ENCODE measurements around the gene FRK.
"Not testable (repeated sequence)": the region's sequence is repeated elsewhere in the genome, so short reads cannot be mapped to it uniquely, and the experiment has no call there.

The FRK gene

DNA sequence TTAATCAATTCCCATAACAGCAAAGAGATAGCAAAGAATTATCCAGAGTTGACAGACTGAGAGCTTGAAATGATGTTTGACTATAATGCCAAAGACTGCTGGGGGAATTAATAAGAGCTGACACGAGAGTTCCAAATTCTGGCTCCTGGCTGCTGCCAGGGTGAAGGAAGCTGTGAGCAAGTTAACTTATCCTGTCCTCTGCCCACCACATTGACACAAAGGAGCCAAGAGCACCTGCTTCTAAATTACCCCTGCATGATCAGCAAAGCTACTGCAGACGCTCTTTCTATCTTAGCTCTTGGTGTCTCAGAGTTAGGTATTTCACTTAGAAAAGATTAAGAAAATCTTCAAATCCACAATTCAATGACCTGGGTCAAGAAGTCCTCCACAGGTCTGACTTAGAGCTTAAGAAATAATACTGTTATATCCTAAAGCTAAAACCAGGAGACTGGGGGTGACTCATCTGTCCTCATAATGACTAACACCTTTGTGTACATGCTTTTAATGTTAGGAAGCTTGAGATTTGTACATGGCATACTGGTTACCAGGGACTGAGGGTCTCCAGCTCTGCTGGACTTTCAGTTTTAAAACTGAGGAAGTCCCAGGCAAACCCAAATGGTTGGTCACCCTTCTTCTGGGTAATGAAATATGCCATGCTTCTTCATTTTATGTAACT lies 13.2 kb upstream of the FRK start:
- no peak for DNase-seq

DNA sequence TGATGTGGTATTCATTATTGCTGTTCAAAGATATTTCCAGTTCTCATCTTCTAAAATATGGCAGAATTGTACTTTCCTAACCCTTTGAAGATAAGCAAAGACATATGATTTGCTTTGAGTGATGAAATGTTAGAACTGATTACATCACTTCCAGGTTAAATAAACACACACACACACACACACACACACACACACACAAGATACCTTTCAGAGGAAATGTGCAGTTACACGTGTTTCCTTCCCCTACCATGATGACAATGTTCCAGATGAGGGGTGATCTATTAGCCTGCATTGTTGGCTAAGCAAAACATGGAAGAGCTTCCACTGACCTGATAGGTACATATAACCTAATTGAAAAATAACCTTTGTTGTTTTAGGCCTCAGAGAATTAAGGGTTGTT lies 11.7 kb upstream of the FRK start:
- DNase-seq: no peak

DNA sequence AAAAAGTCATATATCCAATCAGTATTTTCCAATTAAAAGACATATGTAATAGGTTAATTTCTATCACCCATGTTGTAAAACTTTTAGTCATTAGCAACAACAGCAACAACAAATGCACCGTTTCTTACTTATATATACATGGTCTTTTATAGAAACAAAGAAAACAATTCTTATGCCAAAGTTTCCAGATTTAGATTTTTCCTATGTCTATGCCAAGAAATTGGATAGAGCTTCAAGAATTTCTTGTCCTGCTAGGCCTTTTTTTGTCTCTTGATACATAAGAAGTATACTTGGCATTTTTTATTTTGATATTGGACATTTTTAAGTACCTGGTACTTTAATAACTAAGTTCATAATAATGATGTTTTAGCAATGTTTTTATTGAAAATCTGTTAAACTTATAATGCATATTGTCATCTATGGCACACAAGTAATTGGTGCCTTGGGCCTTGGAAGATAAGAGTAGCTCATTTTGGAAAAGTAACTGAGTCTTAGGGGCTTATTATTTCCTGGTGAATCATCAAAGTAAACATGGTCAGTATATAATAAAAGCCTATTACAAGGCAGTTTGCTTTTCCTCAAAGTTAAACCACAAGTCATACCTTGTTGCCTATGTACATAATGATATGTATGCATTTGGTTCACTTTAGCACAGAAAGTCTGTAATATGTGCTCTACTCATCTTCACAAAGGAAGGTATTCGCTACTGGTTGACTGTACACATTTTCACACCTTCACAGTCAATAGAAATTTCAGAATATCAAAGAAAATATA lies 10.1 kb upstream of the FRK start:
- DNase-seq: no peak

DNA sequence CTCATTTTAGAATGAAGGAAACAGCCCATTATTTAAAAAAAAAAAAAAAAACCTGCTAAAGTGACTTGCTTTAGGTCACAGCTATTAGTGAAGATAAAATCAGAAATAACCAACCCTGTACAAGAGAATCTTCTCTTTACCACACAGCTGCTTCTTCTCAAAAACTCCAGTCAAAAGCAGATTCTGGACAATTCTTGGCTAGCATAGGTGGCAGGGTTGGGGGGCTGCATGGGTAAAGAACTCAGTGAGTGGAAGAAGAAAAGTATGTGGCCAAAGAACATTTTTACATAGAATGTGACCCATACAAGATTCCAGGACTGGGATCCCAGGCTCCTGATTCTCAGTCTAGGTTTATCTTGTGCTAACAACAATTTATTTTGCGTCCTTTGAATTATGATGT lies 9.4 kb upstream of the FRK start:
- DNase-seq: no peak

DNA sequence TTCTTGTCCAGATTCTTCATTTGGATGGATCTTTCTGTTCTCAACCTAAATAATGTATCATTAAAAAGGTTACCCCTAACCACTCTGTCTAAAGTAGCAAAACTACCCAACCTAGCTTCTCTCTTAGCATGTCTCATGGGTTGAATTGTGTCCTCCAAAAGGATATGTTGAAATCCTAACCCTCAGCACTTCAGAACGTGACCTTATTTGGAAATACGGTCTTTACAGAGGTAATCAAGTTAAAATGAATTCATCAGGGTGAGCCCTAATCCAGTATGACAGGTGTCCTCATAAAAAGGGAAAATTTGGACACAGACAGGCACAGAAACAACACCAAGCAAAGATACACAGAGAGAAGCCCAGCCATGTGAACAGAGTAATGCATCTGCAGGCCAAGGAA lies 6.1 kb upstream of the FRK start:
- no peak for DNase-seq

DNA sequence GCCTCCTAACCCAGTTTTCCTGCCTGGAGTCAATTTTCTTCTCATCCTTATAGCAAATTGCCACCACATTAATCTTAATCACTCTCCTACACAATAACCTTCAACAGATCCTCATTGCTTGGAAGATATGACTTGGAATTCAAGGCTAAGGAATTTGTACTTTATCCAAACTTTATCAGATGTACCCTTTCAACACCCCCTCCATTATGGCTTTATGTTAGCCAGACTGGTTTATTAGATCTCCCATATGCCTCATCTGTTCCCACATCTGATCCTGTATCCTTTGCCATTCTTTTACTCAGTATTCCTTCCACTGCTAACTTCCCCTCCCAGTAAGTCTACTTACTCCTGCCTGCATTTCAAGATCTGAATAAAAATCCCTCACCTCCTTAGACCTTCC lies 4.0 kb upstream of the FRK start:
- DNase-seq: no peak

DNA sequence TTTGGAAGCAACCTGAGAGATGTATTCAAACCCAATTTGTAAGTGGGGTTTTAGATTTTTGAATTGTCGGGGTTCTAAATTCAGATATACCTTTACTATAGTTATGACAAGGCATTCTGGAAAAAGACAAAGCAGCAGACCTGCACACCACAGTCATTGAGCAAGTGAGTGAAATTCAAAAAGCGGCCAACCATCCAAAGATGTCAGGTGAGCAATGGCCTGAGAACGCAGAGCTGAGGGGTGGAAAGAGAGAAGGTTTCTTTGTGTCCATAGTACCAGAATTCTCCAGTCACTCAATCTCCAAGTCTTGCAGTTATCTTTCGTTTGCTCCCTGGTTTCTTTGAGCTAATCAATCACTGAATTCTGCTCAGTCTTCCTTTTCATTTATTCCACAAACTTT lies 1.8 kb upstream of the FRK start:
- no peak for DNase-seq

DNA sequence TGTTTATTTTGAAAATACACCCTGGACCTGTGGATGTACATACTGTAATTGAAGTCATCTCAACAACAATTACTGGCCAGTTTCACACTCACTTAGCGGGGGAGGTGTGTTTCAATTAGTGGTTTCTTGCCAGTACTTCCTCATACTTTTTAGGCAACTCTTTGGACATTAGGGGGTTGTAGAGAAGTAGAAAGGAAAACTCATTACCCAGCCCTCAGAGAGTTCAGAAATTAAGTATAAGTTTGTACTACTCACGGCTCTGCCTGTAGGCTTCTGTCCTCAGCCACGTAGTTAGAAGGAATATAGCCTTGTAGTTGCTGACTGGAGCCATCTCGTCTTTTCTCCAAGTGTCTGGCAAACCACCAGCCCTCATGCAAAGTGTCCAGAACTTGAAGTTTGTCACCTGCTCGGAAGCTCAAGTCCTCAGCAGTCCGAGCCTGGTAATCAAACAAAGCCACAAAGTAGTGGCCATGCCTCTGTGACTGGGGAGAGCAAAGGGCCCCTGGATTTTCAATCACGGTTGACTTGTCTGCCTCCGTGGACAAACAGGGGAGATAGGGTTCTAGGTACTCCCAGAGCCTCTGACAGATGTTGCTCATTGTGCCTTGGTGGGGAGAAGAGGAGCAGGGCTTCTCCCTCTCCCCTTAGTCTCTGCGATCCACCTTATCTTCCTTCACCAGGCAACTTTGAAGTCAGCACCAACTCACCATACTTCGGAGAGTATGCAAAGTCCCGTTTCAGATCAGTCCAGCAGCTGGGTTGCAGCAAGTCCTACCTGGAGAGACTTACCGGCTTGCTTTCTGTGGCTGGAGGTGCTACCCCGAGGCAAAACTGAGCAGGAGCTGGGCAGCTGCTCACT lies 749 bp downstream of the FRK start:
- DNase-seq: peak; percentile 48

DNA sequence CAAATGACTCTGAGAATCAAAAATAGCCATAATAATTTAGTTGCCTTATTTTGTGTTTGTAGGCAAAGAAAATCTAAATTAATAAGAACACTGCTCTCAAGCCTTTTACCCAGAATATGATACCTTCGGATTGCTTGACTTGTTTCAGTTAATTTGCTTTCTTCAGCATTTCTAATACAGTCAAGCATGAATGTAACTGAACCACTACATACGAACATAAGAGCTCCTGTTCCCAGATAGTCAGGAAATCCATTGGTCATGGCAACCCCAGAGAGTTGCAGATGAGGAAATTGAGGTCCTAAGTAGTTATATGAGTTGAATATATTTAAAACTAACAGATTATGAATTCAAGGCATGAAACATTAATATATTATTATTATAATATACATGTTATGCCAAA lies 2.9 kb downstream of the FRK start:
- DNase-seq: no peak

DNA sequence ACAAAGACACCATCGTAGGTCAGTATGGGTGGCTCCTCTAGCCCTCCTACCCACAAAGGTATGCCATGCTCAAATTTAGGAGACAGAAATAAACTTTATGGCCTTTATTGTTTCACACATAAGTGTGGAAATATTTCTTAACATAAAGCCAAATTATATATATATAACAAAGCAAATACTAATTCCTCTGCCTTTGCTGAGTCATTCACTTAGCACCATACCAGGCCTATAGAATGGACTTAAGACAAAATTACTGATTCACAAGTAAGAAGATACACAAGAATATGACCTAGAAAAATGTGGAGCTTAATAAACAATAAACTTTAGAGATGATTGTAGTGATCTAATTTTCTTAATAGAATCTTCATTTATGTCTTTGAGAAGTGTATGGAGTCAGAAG lies 5.2 kb downstream of the FRK start:
- DNase-seq: no peak

DNA sequence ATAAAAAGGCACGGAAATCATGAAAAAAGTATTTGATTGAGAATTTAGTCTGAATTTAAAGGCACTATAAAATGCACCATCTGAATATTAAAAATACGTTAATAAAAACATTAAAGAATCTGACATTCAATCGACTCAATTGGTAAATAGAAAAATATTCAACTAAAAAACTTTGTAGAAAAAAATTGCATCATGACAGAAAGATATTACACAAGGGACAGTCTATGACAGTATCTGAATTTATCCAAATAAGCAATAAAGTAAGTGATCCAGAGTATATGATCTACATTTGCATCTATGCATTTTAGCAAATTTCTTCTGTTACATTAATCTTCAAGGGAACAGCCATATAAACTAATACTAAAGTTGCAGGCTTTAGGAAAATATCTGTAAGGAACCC lies 9.4 kb downstream of the FRK start:
- DNase-seq: no peak

DNA sequence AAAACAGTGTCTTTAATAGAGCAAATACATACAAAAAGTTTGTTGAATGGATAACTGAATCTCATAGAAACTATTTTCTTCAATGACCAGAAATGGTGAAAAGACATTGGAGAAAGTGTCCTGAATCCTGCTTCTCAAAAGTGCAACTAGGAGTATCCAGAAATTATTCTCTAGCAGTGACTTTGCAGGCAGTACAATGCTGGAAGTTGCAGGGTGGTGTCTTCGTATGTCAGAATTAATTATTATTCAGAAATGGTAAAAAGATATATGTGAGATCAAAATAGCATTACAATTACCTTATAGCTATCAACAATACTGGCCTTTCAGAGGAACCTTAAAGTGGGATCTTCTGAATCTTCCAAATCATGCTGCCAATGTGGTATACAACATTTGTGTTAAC lies 10.0 kb downstream of the FRK start:
- no peak for DNase-seq

DNA sequence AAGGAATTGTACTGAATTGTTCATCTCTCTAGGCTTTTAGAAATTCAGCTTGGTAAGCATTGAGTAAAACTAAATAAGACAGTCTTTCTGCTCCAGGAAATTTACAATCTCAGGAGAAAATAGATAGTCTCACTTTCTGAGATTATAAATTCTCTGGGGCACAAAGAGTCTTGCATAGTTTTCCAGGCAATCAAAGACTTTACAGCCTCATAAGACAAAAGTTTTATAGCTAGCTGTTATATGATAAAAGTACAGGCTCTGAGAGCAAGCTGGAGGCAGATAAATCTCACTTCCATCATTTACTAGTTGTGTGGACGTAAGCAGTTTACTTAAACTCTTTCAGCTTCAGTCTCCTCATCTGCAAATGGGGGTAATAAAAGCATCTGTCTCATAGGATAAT lies 11.4 kb downstream of the FRK start:
- no peak for DNase-seq

DNA sequence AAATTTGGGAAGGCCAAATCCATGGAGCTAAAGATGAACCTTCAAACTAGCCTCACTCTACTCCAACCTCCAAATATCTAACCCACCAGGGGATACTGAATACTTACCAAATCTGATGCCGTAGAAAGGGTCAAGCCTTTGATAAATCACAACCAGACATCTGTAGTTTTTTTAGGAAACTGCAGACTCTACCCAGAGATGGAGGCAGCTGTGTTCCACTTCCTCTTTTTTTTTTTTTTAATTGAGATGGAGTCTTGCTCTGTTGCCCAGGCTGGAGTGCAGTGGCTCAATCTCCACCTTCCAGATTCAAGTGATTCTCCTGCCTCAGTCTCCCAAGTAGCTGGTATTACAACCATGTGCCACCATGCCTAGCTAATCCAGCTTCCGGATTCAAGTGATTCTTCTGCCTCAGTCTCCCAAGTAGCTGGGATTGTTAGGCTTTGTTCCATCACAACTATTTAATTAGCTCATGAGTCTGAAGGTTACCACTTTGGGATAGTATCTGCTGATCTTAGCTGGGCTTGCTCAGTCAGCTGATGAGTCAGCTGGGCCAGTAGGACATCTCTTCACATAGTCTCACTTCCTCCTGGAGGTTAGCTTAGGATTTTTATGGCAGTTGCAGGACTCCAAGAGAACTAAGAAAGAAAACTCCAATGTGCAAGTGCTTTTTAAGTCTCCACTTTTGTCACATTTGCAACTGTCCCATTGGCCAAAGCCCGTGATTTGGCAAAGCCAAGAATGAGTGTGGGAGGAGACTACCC lies 13.3 kb downstream of the FRK start:
- DNase-seq: no peak

DNA sequence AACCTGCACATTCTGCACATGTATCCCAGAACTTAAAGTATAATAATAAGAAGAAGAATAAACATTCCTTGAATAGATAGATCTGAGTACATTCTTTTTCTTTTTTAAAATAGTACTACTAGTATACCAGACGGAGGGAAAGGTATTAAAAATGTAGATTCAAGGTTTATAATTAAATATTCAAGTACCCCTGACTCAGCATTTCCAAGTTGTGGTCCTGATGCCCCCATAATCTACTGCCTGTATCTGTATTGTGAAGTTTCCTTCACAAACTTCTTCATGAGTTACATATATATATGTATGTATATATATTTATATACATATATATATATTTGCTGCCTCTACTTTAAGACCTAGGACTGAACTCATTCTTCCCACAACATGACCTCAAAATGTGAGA lies 14.0 kb downstream of the FRK start:
- DNase-seq: no peak

DNA sequence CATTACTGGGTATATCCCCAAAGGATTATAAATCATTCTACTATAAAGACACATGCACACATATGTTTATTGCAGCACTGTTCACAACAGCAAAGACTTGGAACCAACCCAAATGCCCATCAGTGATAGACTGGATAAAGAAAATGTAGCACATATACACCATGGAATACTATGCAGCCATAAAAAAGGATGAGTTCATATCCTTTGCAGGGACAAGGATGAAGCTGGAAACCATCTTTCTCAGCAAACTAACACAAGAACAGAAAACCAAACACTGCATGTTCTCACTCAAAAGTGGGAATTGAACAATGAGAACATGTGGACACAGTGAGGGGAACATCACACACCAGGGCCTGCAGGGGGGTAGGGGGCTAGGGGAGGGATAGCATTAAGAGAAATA lies 14.4 kb downstream of the FRK start:
- not testable (repeated sequence) for DNase-seq

DNA sequence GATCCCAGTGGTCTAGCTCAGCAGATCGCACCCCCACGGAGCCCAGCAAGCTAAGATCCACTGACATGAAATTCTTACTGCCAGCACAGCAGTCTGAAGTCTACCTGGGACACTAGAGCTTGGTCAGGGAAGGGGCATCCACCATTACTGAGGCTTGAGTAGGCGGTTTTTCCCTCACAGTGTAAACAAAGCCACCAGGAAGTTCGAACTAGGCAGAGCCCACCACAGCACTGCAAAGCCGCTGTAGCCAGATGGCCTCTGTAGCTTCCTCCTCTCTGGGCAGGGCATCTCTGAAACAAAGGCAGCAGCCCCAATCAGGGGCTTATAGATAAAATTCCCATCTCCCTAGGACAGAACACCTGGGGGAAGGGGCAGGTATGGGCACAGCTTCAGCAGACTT lies 18.8 kb downstream of the FRK start:
- no peak for DNase-seq

DNA sequence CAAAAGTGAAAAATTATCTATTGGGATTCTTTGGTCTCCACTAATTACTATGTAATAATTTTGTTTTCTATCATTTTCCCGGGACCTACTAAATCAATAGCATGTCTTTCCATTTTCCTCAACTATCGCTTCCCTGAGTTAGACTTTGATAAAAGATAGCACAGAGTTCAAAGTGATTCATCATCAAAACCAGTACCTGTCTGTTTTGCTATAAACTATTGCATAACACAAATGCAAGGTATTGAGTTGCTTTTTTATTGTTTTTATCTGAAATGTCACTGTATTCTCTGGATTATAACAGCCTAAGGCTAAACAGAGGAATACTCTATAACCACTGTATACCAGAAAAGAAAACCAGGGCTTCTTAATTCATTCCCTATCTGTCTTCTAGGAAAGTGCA lies 19.7 kb downstream of the FRK start:
- no peak for DNase-seq

DNA sequence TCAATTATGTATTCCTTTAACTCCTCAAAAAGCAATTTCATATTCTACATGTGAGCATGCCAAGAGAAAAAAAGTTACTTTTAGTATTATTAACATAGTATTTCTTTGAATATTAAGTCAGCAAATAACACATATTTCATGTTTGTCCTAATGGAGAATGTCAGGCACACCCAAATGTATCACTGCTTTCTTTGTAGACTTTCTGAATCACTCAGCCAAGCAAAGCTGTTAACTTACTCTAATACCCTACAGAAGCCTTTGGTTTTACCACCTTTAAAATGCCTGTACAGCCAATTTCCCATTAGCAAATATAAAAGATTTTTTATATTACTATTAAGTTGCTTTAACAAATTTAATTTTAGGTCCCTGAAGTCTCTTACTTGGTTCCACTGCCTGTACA lies 23.8 kb downstream of the FRK start:
- no peak for DNase-seq

DNA sequence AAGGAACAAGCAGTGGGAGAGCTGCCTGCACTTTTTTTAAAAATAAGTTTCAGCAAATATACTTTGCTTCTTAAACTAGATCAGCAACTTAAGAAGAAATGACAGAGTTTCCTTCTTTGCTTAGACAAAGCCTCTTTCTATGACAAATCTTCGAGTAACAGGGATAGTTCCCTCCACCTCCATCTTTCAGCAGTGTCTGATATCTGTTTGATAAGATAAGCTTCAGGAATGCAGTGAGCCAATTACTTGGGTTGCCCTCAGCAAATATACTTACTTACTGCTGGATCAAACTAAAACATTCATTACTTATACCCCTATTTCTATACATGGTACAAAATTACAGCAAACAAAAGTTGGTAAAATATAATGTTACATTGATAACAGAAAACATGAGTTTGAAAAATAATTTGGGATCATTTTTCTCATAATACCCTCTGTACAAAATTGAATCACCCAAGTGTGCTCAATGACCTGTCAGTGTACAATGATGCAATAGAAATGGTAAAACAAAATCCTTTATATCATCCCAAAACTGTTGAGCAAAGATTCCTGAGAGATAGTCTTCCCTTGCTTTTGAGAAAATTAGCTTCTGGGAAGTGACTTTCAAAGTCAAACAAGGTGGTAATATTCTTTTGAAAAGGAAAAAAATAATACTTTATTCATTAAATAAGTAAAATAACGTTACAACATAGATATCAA lies 24.5 kb downstream of the FRK start:
- DNase-seq: no peak

DNA sequence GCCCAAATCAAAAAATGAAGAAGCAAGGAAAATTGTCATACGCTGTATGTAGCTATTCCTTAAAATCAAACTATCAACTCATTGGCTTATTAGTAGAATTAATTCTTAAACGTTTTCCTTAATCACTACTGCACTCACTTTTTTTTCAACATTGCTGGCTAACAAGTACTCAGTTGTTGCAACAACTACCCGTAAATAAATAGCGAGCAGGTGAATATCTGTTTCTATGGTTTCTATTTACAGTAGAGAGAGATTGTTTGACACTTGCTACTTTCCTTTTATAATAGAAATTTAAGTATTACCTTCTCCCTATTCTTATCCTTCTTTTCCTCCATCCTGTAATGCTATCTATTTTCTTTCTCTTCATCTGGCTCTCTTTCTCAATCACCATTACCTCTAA lies 25.1 kb downstream of the FRK start:
- no peak for DNase-seq

DNA sequence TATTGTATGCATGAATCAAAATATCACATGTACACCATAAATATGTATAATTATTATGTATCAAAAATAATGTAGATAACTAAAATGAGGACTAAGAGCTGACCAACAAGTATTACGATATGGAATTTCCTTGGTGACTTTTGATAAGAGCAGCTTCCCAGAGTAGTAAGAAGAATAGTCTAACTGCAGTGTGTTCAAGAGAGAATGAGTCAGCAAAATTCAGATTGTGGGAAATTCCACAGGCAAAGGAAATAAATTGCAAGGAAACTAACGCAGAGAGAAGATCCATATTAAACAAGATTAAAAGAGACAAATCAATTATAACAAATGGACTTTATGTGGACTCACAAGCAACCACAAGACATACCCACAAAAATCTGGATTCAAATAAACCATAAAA lies 26.4 kb downstream of the FRK start:
- no peak for DNase-seq
